ENCODE results near the gene EEIG2.

GRCh38 chr1:108527135-108527534, 32.8 kb upstream of the EEIG2 start:
- TF ChIP-seq CTCF (IDR thresholded peaks at IDR 0.05) (no peak), POLR2A (IDR thresholded peaks at IDR 0.05) (no peak)

All from heart left ventricle (tissue), 13 donors.